Central memory CD8-positive, alpha-beta T cell (primary cell): Measurements from ENCODE around the gene SOX10.

Source experiments
- ATAC-seq: fragments of 150-1000 bp; cut with Tn5 transposase; replicated peaks from 2 replicates; pipeline ENCODE4 v1.10.0; 2022; ENCODE audit warnings: mild to moderate bottlenecking, moderate FRiP score, moderate number of reproducible peaks; ENCODE audit not compliant: poor library complexity, severe bottlenecking; ENCODE audit errors: extremely low read depth
- DNase-seq, 2 donors: peaks; one replicate each; pipeline ENCODE4 v3.0.0; 2021; ENCODE audit warnings: low spot score in 2 of 2
- H3K27ac Mint-ChIP-seq: one replicate; pipeline ENCODE4 v1.8.0; 2022; ENCODE audit warnings: low read depth, mild to moderate bottlenecking, moderate library complexity, mixed read lengths
- H3K27me3 Mint-ChIP-seq: one replicate; pipeline ENCODE4 v1.8.0; 2022; ENCODE audit warnings: mixed read lengths
- H3K36me3 Mint-ChIP-seq: one replicate; pipeline ENCODE4 v1.8.0; 2022; ENCODE audit warnings: mild to moderate bottlenecking, moderate library complexity, mixed read lengths; ENCODE audit not compliant: insufficient read depth
- H3K4me1 Mint-ChIP-seq: one replicate; pipeline ENCODE4 v1.8.0; 2022; ENCODE audit warnings: mixed read lengths
- H3K4me3 Mint-ChIP-seq: one replicate; pipeline ENCODE4 v1.8.0; 2022; ENCODE audit warnings: mild to moderate bottlenecking, moderate library complexity, mixed read lengths
- H3K9me3 Mint-ChIP-seq: one replicate; pipeline ENCODE4 v1.8.0; 2022; ENCODE audit warnings: mixed read lengths

The SOX10 gene

DNA sequence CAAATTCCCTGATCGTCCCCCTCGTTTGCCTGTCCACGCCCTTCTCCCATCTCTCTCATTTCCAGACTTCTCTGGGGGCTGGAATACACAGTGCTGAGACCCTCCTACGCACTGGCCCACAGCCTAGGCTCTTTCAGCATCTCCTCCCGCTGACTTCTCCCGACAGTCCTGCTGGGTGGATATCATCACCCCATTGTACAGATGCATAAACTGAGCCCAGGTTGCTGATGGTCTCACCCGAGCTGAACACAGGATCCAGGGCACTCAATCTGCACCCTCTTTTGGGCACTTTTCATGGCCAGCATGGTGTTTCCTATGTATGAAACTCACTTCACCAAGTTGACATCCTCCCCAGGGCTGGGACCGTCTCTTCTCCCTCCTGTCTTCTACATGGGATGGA, 41.2 kb upstream of the SOX10 start:
- H3K4me3 Mint-ChIP-seq = no peak overlapping the region
- H3K27me3 Mint-ChIP-seq = no peaks in the 10 kb centered on the region
- H3K4me1 Mint-ChIP-seq = peaks cover 9% of the 10 kb centered on the region
- H3K36me3 Mint-ChIP-seq = no peaks in the 10 kb centered on the region
- no peaks in the 10 kb centered on the region for H3K9me3 Mint-ChIP-seq
- peak overlapping the region; percentile 56 for H3K27ac Mint-ChIP-seq
- DNase-seq = no peak
- no peak for ATAC-seq

DNA sequence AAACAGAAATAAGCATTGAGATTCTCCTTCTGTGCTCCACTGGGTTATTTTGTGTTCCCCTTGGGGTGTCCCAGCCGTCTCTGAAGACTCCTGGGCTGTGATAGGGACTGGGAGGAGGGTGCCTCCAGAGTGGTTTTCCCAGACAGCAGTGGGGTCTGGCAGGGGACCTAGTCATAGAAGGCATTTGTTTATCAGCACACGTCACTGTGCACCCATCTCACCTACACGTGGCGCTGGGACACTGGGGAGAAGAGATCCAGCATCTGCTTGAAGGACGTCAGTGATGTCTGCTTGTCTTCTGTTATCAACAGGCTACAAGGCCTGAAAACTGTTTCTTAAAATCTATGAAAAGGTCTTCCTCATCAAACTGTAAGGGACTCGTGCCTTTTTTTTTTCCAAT, 38.7 kb upstream of the SOX10 start:
- no peak for DNase-seq
- H3K27ac Mint-ChIP-seq = no peak overlapping the region
- H3K4me3 Mint-ChIP-seq = no peak overlapping the region
- no peaks in the 10 kb centered on the region for H3K9me3 Mint-ChIP-seq
- no peaks in the 10 kb centered on the region for H3K27me3 Mint-ChIP-seq
- no peaks in the 10 kb centered on the region for H3K36me3 Mint-ChIP-seq
- peaks cover 13% of the 10 kb centered on the region for H3K4me1 Mint-ChIP-seq
- no peak for ATAC-seq

DNA sequence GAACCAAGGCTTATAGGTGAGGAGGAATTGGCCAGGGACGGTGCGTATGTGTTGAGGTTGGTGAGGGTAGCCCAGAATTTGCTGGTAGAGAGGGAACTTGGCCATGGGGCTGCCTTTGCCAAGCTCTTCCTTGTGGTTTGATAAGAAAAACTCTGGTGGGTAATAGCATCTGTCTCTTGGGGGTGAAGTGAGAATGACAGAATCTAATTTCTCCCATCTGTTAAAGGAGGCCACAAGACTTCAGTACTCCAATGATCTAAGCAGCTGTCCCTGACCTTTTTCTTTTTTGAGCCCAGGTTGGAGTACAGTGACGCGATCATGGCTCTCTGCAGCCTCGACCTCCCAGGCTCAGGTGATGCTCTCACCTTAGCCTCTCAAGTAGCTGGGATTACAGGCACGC, 36.9 kb upstream of the SOX10 start:
- no peak for ATAC-seq
- no peak for DNase-seq
- peak overlapping the region; percentile 63 for H3K27ac Mint-ChIP-seq
- peaks cover 5% of the 10 kb centered on the region for H3K4me1 Mint-ChIP-seq
- no peaks in the 10 kb centered on the region for H3K27me3 Mint-ChIP-seq
- no peak overlapping the region for H3K4me3 Mint-ChIP-seq
- H3K9me3 Mint-ChIP-seq = no peaks in the 10 kb centered on the region
- no peaks in the 10 kb centered on the region for H3K36me3 Mint-ChIP-seq

DNA sequence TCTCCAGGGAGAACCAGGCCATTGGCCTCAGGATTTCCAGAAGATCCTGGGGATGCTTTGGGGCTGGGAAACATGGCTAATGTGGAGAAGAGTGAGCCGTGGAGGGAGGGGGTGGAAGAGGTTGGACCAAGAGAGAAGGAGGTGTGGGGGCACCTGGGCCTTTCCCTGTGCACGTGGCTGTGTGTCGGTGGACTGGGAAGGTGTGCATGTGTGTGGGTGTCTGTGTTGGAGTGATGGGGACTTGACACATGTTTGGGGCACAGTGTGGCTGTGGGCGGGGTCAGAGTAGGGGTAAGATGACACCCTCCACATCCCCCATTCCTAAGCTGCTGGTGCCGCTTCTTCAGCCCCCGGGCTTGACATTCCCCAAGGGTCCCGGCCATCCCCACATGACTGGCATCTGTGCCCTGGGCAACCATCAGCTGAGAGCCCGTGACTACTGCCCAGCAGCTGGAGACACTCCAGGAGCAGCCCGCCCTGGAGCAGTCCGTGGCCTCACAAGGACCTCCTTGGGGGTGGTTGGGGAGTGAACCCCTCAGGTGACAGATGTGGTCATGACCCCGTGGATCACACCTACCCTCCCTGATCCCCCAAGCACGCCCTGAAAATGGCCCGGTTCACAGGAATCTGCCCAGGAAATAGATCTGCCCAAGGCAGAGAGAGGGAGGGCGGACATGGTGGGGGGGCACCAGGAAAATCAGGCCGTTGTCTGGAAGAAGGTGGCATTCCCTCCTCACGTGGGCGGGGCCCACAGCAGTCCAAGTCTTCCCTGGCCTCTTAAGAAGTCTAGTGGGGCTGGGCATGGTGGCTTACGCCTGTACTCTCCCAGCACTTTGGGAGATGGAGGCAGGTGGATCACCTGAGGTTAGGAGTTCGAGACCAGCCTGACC, 34.8 kb upstream of the SOX10 start:
- peaks cover 5% of the 10 kb centered on the region for H3K4me1 Mint-ChIP-seq
- DNase-seq = no peak
- no peak for ATAC-seq
- no peak overlapping the region for H3K4me3 Mint-ChIP-seq
- H3K9me3 Mint-ChIP-seq = no peaks in the 10 kb centered on the region
- peak overlapping the region; percentile 17 for H3K27ac Mint-ChIP-seq
- H3K27me3 Mint-ChIP-seq = no peaks in the 10 kb centered on the region
- H3K36me3 Mint-ChIP-seq = no peaks in the 10 kb centered on the region

DNA sequence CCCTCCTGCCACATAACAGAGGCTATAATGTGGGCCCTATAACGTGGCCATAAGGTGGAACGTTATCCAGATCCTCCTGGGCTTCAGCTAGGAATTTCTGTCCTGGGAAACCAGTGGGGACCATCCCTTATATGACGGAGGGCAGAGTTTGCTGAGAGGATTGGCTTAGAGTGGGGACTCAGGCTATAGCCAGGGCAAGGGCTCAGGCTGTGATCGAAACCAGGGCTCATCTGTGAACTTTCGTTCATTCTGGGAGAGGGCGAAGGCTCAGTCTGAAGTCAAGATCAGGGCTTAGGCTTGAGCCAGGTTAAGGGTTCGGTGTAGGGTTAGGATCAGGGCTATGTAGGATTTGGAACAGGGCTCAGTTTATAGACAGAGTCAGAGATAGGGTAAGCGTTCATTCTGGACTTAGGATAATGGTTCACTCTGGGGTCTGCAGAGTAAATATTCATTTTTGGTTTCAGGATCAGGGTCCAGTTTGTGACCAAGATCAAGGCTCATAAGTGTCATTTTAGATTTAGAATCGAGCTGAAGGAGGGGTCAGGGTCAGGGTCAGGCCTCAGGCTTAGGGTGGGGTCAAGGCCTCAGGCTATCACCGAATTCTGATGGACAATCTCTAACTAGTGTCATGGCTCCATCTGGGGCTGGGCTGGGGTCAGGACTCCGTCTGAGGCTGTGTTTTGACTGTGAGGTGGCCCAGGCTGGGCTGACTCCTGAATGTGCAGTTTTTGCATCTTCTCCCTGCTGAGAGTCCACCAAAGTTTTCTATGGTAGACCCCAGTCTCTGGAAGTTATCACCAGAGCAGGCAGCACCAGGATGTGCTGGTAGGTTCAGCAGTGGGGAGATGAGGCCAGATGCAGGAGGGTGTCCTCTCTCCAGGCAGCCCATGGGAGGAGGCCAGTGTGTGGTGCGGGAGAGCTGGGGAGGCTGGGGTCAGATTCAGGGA, 33.9 kb upstream of the SOX10 start:
- DNase-seq = no peak
- no peak overlapping the region for H3K4me3 Mint-ChIP-seq
- no peaks in the 10 kb centered on the region for H3K9me3 Mint-ChIP-seq
- H3K36me3 Mint-ChIP-seq = no peaks in the 10 kb centered on the region
- no peak for ATAC-seq
- H3K27ac Mint-ChIP-seq = peak overlapping the region; percentile 17
- H3K4me1 Mint-ChIP-seq = peaks cover 5% of the 10 kb centered on the region
- H3K27me3 Mint-ChIP-seq = no peaks in the 10 kb centered on the region

DNA sequence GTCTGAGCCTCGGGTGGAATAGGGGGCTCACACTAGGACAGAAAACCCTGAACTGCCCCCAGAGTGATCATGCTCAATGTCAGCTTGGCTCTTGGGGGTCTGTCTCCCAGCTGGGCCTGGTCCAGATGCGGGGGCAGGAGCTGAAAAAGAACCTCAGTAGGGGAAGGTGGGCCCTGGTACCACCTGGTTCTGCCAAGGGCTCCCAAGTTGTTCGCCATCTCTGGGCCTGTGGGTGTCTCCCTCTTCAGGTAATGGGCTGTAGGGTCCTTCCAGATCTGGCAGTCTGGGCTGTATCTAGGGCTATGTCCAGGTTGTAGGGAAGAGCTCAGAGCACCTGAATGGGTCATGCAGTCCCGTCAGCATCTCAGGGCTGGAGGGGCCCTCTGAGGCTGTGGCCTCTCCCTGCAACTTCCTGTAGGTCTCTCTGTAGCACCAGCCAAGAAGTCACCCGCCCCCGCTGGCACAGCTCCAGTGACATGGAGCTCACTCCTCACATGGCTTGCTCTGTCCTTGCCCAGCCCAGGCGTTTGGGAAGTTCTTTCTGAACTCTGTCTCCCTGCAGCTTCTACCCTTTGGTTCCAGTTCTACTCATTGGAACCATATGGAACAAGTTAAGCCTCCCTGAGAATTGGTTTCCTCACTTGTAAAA, 33.0 kb upstream of the SOX10 start:
- peaks cover 5% of the 10 kb centered on the region for H3K4me1 Mint-ChIP-seq
- ATAC-seq (no peak), DNase-seq (no peak)
- H3K27me3 Mint-ChIP-seq = no peaks in the 10 kb centered on the region
- H3K36me3 Mint-ChIP-seq = no peaks in the 10 kb centered on the region
- H3K27ac Mint-ChIP-seq = peak overlapping the region; percentile 17
- no peak overlapping the region for H3K4me3 Mint-ChIP-seq
- no peaks in the 10 kb centered on the region for H3K9me3 Mint-ChIP-seq

DNA sequence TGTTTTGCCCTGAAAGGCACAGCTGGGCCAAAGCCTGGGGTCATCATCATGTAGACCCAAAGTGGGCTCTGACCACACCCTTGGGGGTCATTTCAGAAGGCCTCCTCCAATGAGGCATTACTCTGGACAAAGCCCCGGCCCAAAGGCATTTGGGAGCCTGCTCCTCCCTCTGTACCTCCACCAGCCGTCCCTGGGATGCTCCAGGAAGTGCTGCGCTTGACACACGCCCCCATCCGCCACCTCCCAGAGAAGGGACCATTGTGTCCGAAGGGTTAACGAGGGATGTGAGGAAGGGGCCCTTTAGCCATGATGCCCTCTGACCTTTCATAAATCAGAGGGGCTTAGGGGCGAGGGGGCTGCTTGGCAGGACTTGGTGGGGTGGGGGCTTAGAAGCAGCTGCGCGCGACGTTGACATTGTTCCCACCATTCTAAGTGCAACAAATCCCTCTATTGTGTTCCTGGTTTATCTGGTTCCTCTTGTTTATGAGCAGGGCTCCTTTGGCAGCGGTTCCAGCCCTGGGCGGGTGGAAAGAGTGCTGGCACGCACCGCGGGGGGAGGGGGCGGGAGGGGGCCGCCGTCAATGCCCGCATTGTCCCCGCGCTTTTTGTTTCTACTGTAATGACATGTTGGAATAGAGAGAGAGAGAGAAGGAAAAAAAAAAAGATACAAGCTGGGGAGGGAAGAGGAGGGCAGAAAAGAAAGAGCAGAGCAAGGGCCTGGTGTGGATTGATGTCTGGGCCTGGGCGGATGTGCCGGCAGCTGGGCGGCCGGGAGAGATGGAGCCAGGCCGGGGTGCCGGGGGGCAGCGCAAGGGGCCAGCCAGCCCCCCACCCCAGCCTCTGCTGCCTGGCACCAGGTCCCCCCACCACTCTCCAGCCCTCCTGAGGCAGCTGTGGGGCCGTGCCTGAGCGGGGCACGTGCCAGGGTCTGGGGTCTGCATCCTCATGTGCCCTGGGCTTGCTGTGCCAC, 32.1 kb upstream of the SOX10 start:
- H3K27ac Mint-ChIP-seq = no peak overlapping the region
- DNase-seq (no peak), ATAC-seq (no peak)
- H3K36me3 Mint-ChIP-seq = no peaks in the 10 kb centered on the region
- H3K4me1 Mint-ChIP-seq = peaks cover 5% of the 10 kb centered on the region
- H3K4me3 Mint-ChIP-seq = no peak overlapping the region
- no peaks in the 10 kb centered on the region for H3K27me3 Mint-ChIP-seq
- H3K9me3 Mint-ChIP-seq = no peaks in the 10 kb centered on the region

DNA sequence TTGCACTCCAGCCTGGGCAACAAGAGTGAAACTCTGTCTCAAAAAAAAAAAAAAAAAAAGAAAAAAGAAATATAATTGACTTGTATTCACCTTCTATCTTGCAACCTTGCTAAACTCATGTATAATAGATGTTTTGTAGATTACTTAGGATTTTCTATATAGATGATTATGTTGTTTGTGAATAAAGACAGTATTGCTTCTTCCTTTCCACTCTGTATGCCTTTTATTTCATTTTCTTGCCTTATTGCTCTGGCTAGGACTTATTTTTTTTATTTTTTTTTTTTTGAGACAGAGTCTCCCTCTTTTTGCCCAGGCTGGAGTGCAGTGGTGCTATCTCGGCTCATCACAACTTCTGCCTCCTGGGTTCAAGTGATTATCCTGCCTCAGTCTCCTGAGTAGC, 29.7 kb upstream of the SOX10 start:
- Mint-ChIP-seq H3K9me3 (no peaks in the 10 kb centered on the region), H3K27me3 (no peaks in the 10 kb centered on the region), H3K36me3 (no peaks in the 10 kb centered on the region), H3K4me3 (no peak overlapping the region), H3K27ac (no peak overlapping the region), H3K4me1 (peaks cover 14% of the 10 kb centered on the region)
- ATAC-seq (no peak), DNase-seq (no peak)

DNA sequence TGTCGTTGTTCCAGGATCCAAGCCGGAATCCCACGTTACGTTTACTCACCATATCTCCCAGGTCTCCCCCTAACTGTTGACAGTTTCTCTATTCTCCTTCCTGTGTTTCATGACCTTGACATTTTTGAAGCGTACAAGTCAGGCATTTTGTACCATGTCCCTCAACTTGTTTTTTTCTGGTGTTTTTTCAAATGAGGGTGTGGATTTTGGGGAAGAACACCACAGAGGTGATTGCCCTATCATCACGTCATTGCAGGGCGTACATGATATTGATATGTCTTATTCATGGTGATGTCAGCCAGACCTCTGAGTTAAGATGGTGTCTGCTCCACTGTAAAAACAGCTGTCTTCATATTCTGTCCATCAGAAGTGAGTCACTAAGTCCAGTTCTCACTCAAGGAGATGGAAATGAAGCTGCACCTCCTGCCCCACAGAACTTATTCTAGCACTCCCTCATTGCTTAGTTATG, 28.3 kb upstream of the SOX10 start:
- no peaks in the 10 kb centered on the region for H3K9me3 Mint-ChIP-seq
- no peaks in the 10 kb centered on the region for H3K36me3 Mint-ChIP-seq
- H3K27me3 Mint-ChIP-seq = no peaks in the 10 kb centered on the region
- H3K4me3 Mint-ChIP-seq = no peak overlapping the region
- ATAC-seq = no peak
- DNase-seq = no peak
- no peak overlapping the region for H3K27ac Mint-ChIP-seq
- peaks cover 16% of the 10 kb centered on the region for H3K4me1 Mint-ChIP-seq

DNA sequence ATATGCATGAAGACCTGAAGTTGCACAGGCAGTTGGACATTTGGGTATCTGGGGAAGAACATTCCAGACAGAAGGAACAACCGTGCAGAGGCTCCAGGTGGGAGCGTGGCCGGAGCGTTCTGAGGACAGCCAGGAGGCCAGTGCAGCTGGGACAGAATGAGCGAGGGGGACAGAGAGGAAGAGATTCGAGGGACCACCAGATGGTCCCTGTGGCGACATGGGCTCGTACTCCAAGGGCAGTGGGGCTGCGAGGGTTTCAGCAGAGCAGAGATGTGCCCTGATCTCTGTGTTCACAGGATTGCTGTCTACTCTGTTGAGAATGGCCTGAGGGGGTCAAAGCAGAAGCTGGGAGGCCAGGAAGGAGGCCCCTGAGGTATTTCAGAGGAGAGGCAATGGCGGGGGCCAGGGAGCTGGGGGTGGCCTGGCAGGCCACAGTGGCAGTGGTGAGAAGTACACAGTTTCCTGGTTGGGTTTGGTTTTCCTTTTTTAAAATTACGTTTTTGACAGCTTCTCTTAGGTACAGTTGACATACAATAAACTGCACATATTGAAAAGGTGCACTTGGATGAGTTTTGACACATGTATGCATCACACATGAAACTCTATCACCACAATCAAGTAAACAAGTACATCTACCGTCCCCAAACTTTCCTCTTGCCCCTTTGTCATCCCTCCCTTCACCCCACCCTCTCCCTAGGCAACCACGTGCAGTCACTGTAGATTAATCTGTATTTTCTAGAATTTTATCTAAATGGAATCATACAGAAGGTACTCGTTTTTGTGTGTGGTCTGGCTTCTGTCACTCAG, 24.8 kb upstream of the SOX10 start:
- Mint-ChIP-seq H3K9me3 (no peaks in the 10 kb centered on the region), H3K36me3 (peaks cover 1% of the 10 kb centered on the region), H3K4me1 (peaks cover 29% of the 10 kb centered on the region), H3K27ac (peak overlapping the region; percentile 75), H3K27me3 (no peaks in the 10 kb centered on the region), H3K4me3 (peak overlapping the region; percentile 43)
- no peak for DNase-seq
- ATAC-seq = peak; percentile 49

DNA sequence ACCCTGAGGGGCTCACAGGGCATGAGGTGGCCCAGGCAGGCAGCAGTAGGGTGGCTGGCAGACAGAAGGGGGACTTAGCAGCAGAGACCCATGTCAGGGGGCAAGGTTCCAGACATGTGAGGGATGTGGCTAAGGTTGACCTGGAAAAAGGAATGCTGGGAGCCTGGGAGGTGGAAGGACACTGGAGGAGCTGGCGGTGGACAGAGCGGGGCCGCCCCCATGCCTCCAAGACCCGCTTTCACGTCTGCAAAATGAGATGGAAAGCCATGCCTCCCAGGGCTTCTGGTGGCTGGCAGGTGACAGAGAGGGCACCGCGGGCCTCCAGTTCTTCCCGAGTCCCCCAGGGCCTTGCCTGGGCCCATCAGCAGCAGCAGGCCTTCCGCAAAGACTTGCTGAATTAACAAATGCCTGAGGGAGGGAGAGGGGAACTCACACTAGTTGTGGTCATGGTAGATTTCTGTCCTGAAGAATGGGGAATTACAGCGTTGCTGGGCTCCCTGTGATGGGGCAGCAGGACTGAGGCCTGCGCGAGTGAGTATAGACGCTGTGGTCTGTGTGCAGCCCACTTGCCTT, 23.1 kb upstream of the SOX10 start:
- Mint-ChIP-seq H3K4me1 (peaks cover 32% of the 10 kb centered on the region), H3K27me3 (no peaks in the 10 kb centered on the region), H3K27ac (no peak overlapping the region), H3K4me3 (no peak overlapping the region), H3K9me3 (no peaks in the 10 kb centered on the region), H3K36me3 (peaks cover 1% of the 10 kb centered on the region)
- DNase-seq = no peak
- ATAC-seq = no peak
